ENCODE measurements around the gene IPO4.

GRCh38 chr14:24192933-24193332 is 4.3 kb upstream of the IPO4 start:
- TF ChIP-seq SUZ12 (IDR thresholded peaks at IDR 0.05; ENCODE audit: extremely low read depth, insufficient read depth, insufficient read length) = no peak
- no peak for TF ChIP-seq ZNF274 (IDR thresholded peaks at IDR 0.05; ENCODE audit: low read depth, low read length)
